WTC11 (cell line): Measurements from ENCODE around the gene FBXL13.

Experiments used
- ATF1 ChIP-seq: sonication (generic); formaldehyde crosslinking; IDR thresholded peaks from 2 replicates; pipeline ENCODE4 v1.8.1; 2023; ENCODE audit warnings: mild to moderate bottlenecking, moderate library complexity, missing genetic modification reagents
- ATF3 ChIP-seq: sonication (generic); formaldehyde crosslinking; conservative IDR thresholded peaks from 2 replicates; pipeline ENCODE4 v1.8.1; 2022; ENCODE audit warnings: mild to moderate bottlenecking, missing genetic modification reagents
- CDX4 ChIP-seq: fragments of 250-450 bp; sonication (Bioruptor Pico); IDR thresholded peaks from 2 replicates; pipeline ENCODE4 v1.9.0; 2021; ENCODE audit warnings: moderate library complexity, mild to moderate bottlenecking, inconsistent platforms, borderline replicate concordance
- CTCF ChIP-seq: fragments of 200-600 bp; IDR thresholded peaks from 2 replicates; pipeline ENCODE4 v1.8.0; 2022; ENCODE audit warnings: antibody characterized with exemption
- E2F5 ChIP-seq: sonication (generic); formaldehyde crosslinking; IDR thresholded peaks from 2 replicates; pipeline ENCODE4 v1.8.1; 2022; ENCODE audit warnings: mild to moderate bottlenecking, moderate library complexity, missing genetic modification reagents
- HMGXB4 ChIP-seq: sonication (generic); formaldehyde crosslinking; IDR thresholded peaks from 2 replicates; pipeline ENCODE4 v1.8.1; 2023; ENCODE audit warnings: mild to moderate bottlenecking, moderate library complexity, missing genetic modification reagents
- MAX ChIP-seq: sonication (generic); formaldehyde crosslinking; IDR thresholded peaks from 2 replicates; pipeline ENCODE4 v1.8.0; 2022; ENCODE audit warnings: mild to moderate bottlenecking, missing genetic modification reagents
- MXD4 ChIP-seq: fragments of 250-450 bp; sonication (Bioruptor Pico); IDR thresholded peaks from 2 replicates; pipeline ENCODE4 v1.8.0; 2021; ENCODE audit warnings: mild to moderate bottlenecking, moderate library complexity, borderline replicate concordance
- NR2C2 ChIP-seq: sonication (generic); formaldehyde crosslinking; IDR thresholded peaks from 2 replicates; pipeline ENCODE4 v1.8.0; 2022; ENCODE audit warnings: mild to moderate bottlenecking, missing genetic modification reagents
- SMAD4 ChIP-seq: sonication (generic); formaldehyde crosslinking; IDR thresholded peaks from 2 replicates; pipeline ENCODE4 v1.8.0; 2022; ENCODE audit warnings: mild to moderate bottlenecking, missing genetic modification reagents
- USF1 ChIP-seq: sonication (generic); formaldehyde crosslinking; IDR thresholded peaks from 2 replicates; pipeline ENCODE4 v1.8.0; 2022; ENCODE audit warnings: mild to moderate bottlenecking, missing genetic modification reagents
- USF2 ChIP-seq: sonication (generic); formaldehyde crosslinking; IDR thresholded peaks from 2 replicates; pipeline ENCODE4 v1.8.1; 2023; ENCODE audit warnings: mild to moderate bottlenecking, missing genetic modification reagents, moderate library complexity

GRCh38 chr7:102916426-102916825 is 158.2 kb downstream of the FBXL13 start:
- TF ChIP-seq MAX (CRISPR knock-in tag) (no peak), USF2 (no peak), ATF3 (CRISPR knock-in tag) (no peak), HMGXB4 (CRISPR knock-in tag) (no peak), ATF1 (CRISPR knock-in tag) (no peak), CTCF (no peak), USF1 (CRISPR knock-in tag) (no peak), SMAD4 (no peak), MXD4 (no peak), E2F5 (CRISPR knock-in tag) (no peak), NR2C2 (CRISPR knock-in tag) (no peak), CDX4 (CRISPR knock-in tag) (no peak)
